ENCODE results near the gene MMS19.

Gene MMS19

GRCh38 chr10:97525086-97525485 lies 26.9 kb upstream of the MMS19 start:
- no peak for DNase-seq (ENCODE audit: low read depth)
- H3K4me3 ChIP-seq (ENCODE audit: low read length) = no peak overlapping the region
- no peak for TF ChIP-seq CTCF (conservative IDR thresholded peaks at IDR 0.05; ENCODE audit: low read depth, low read length)

GRCh38 chr10:97522937-97523336 lies 24.7 kb upstream of the MMS19 start:
- TF ChIP-seq CTCF (conservative IDR thresholded peaks at IDR 0.05; ENCODE audit: low read depth, low read length) = no peak
- H3K4me3 ChIP-seq (ENCODE audit: low read length) = no peak overlapping the region

GRCh38 chr10:97522071-97522470 lies 23.8 kb upstream of the MMS19 start:
- no peak for DNase-seq (ENCODE audit: low read depth)
- no peak for TF ChIP-seq CTCF (conservative IDR thresholded peaks at IDR 0.05; ENCODE audit: low read depth, low read length)
- H3K4me3 ChIP-seq (ENCODE audit: low read length) = no peak overlapping the region

More at GRCh38 chr10:97522937-97523336, 24.7 kb upstream of the MMS19 start:
- no peak for DNase-seq (ENCODE audit: low read depth)

DNA sequence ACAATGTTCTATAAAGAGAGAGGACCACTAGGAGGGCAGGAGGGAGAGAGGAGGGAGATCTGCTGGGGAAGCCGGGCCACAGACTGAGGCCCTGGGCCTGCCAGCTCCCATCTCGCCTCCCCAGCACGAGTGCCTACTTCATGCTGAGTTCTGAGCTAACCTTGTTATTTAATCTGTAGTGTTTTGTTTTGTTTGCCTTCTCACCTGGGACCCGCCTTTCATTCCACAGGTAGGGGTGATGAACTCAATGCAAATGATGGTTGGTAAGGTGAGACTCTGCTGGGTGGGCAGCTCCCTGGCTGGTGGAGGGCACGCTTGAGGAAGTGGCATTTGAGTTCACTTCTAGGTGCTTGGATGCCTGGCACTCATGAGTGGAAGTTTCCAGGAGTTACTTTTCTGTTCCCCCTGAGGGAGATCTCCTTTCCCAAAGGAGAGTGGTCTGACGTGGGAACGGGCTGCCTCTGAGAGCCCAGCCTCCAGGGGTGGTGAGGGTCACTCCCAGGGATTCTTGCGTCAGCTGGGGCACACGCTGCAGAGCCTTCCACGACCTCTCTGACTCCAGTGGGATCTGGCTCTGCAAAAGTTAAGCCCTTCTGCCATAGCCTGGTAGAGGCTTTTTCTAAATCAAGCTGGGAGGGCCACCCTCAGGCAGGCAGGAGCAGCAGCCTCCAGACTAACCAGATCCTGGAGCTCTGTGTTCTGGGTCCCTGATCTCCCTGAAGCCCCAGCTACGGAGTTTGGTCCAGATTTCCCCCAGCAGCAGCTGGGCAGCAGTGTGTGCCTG lies 22.9 kb upstream of the MMS19 start:
- DNase-seq (ENCODE audit: low read depth) = no peak
- no peak overlapping the region for H3K4me3 ChIP-seq (ENCODE audit: low read length)
- TF ChIP-seq CTCF (conservative IDR thresholded peaks at IDR 0.05; ENCODE audit: low read depth, low read length) = no peak

- no peak overlapping the region for H3K4me3 ChIP-seq (ENCODE audit: low read length)
- TF ChIP-seq CTCF (conservative IDR thresholded peaks at IDR 0.05; ENCODE audit: low read depth, low read length) = no peak
- DNase-seq (ENCODE audit: low read depth) = no peak
Observed at GRCh38 chr10:97520520-97520919, 22.3 kb upstream of the MMS19 start.

- no peak overlapping the region for H3K4me3 ChIP-seq (ENCODE audit: low read length)
- DNase-seq (ENCODE audit: low read depth) = no peak
- TF ChIP-seq CTCF (conservative IDR thresholded peaks at IDR 0.05; ENCODE audit: low read depth, low read length) = no peak
Observed at GRCh38 chr10:97519342-97519741, 21.1 kb upstream of the MMS19 start.
